Suprapubic skin (tissue), 4 donors: Measurements from ENCODE around the gene RPS2. TPM values are rescaled to one million over a fixed set of nuclear protein-coding genes. Genes with fewer than 3 reads are reported as not detected.
A peak's percentile ranks its signal among the peaks of the same experiment; 100 is the strongest.

Experiments used
- DNase-seq, 2 donors: peaks; one replicate each; pipeline ENCODE4 v3.0.0-alpha.2; 2019; ENCODE audit warnings: low spot score in 2 of 2
- H3K27ac ChIP-seq: fragments of 200-600 bp; sonication (generic); one replicate; pipeline ENCODE4 v1.5.1; 2019
- H3K27me3 ChIP-seq: fragments of 200-600 bp; sonication (generic); one replicate; pipeline ENCODE4 v1.5.1; 2019
- H3K36me3 ChIP-seq: fragments of 200-600 bp; sonication (generic); one replicate; pipeline ENCODE4 v1.5.1; 2019
- H3K4me1 ChIP-seq: fragments of 200-600 bp; sonication (generic); one replicate; pipeline ENCODE4 v1.5.1; 2019
- H3K4me3 ChIP-seq: fragments of 200-600 bp; sonication (generic); one replicate; pipeline ENCODE4 v1.5.1; 2019; ENCODE audit warnings: mild to moderate bottlenecking
- H3K9me3 ChIP-seq: fragments of 200-600 bp; sonication (generic); one replicate; pipeline ENCODE4 v1.5.1; 2019
- CTCF ChIP-seq, 2 donors: fragments of 200-600 bp in 1 of 2; fragments of 450-650 bp in 1 of 2; sonication (generic) in 1 of 2; IDR thresholded peaks; one replicate each; pipeline ENCODE4 v1.5.1; 2016 to 2019; ENCODE audit warnings: antibody characterized with exemption in 2 of 2, mild to moderate bottlenecking in 1 of 2, moderate library complexity in 1 of 2
- EP300 ChIP-seq: sonication (generic); formaldehyde crosslinking; IDR thresholded peaks from one replicate; pipeline ENCODE4 v1.6.1; 2017; ENCODE audit warnings: antibody characterized with exemption
- POLR2A ChIP-seq, 2 donors: fragments of 450-650 bp; IDR thresholded peaks; one replicate each; pipeline ENCODE4 v1.6.1; 2017; ENCODE audit warnings: antibody characterized with exemption in 2 of 2, mild to moderate bottlenecking in 2 of 2, moderate library complexity in 2 of 2
- POLR2AphosphoS5 ChIP-seq, 3 donors: sonication (generic); formaldehyde crosslinking; IDR thresholded peaks; one replicate each; pipeline ENCODE4 v1.6.1; 2017; ENCODE audit warnings: antibody characterized with exemption in 3 of 3
- WGBS: methylation state at CpG from one replicate; pipeline ENCODE4 v1.1.5; 2018; 5-methylcytosine and 5-hydroxymethylcytosine counted together
- total RNA-seq, 4 donors: library from RNA; depleted of rRNA; stranded (reverse); fragments of >200 nt; gene quantifications; one replicate each; pipeline ENCODE4 v1.1.0, GENCODE V29; 2016

Gene RPS2
- total RNA-seq, 4 donors from 2014 or later = 3,268 to 4,213 (median 3,625) TPM

- H3K9me3 ChIP-seq = no peaks in the 10 kb centered on the region
- H3K27ac ChIP-seq = no peak overlapping the region
- 95% methylated on average over 9 of the region's 10 CpGs for WGBS
- no peak overlapping the region for H3K4me3 ChIP-seq
- H3K4me1 ChIP-seq = peaks cover 62% of the 10 kb centered on the region
- TF ChIP-seq POLR2AphosphoS5 (IDR thresholded peaks at IDR 0.05) (no peak), EP300 (no peak), CTCF (IDR thresholded peaks at IDR 0.05) (no peak), POLR2A (IDR thresholded peaks at IDR 0.05) (no peak)
- DNase-seq = no peak
- H3K36me3 ChIP-seq = peaks cover 12% of the 10 kb centered on the region
- peaks cover 28% of the 10 kb centered on the region for H3K27me3 ChIP-seq
Observed at GRCh38 chr16:1987198-1987597, 22.6 kb upstream of the RPS2 start.

- no peak for DNase-seq
- WGBS = 81% methylated on average over 13 of the region's 14 CpGs
- H3K4me1 ChIP-seq = peaks cover 57% of the 10 kb centered on the region
- H3K36me3 ChIP-seq = peaks cover 12% of the 10 kb centered on the region
- TF ChIP-seq POLR2AphosphoS5 (IDR thresholded peaks at IDR 0.05) (no peak), POLR2A (IDR thresholded peaks at IDR 0.05) (no peak), CTCF (IDR thresholded peaks at IDR 0.05) (no peak), EP300 (no peak)
- H3K27me3 ChIP-seq = peaks cover 30% of the 10 kb centered on the region
- no peak overlapping the region for H3K4me3 ChIP-seq
- no peaks in the 10 kb centered on the region for H3K9me3 ChIP-seq
- H3K27ac ChIP-seq = no peak overlapping the region
Observed at GRCh38 chr16:1985466-1986150, 21.0 kb upstream of the RPS2 start.

GRCh38 chr16:1984347-1985225 lies 20.0 kb upstream of the RPS2 start:
- Histone ChIP-seq H3K4me1 (peaks cover 58% of the 10 kb centered on the region), H3K27ac (peak overlapping the region; percentile 74), H3K9me3 (no peaks in the 10 kb centered on the region), H3K4me3 (peak overlapping the region; percentile 74), H3K27me3 (peaks cover 21% of the 10 kb centered on the region), H3K36me3 (peaks cover 12% of the 10 kb centered on the region)
- WGBS = 19% methylated on average over 15 of the region's 58 CpGs
- no peak for TF ChIP-seq EP300
- no peak for DNase-seq

GRCh38 chr16:1983544-1984346 lies 19.1 kb upstream of the RPS2 start, which contains the start of gene GFER:
Gene GFER, plus strand, starts transcription at chr16:1984193. Its CDS starts 26 bp downstream, at chr16:1984219.
- 0% methylated on average over 3 of the region's 109 CpGs for WGBS
- DNase-seq = peak; percentile 89 to 90
- Histone ChIP-seq H3K36me3 (peaks cover 12% of the 10 kb centered on the region), H3K27me3 (peaks cover 19% of the 10 kb centered on the region), H3K4me1 (peaks cover 60% of the 10 kb centered on the region), H3K27ac (peak within 1 kb of the TSS; percentile 74), H3K4me3 (peak within 1 kb of the TSS; percentile 74), H3K9me3 (no peaks in the 10 kb centered on the region)
- TF ChIP-seq POLR2AphosphoS5 (IDR thresholded peaks at IDR 0.05) = peak in 2 of 3 donors; percentile 22 to 64
- TF ChIP-seq CTCF (IDR thresholded peaks at IDR 0.05) = peak in 1 of 2 donors; percentile 7
- no peak for TF ChIP-seq POLR2A (IDR thresholded peaks at IDR 0.05)
- TF ChIP-seq EP300 = no peak

GRCh38 chr16:1982991-1983543 lies 18.4 kb upstream of the RPS2 start:
- 30% methylated on average over 19 of the region's 19 CpGs for WGBS
- Histone ChIP-seq H3K4me3 (peak overlapping the region; percentile 74), H3K4me1 (peaks cover 66% of the 10 kb centered on the region), H3K27ac (peak overlapping the region; percentile 74), H3K9me3 (no peaks in the 10 kb centered on the region), H3K36me3 (peaks cover 17% of the 10 kb centered on the region), H3K27me3 (peaks cover 22% of the 10 kb centered on the region)
- DNase-seq = no peak
- no peak for TF ChIP-seq POLR2A (IDR thresholded peaks at IDR 0.05)
- no peak for TF ChIP-seq EP300
- TF ChIP-seq POLR2AphosphoS5 (IDR thresholded peaks at IDR 0.05) = no peak
- TF ChIP-seq CTCF (IDR thresholded peaks at IDR 0.05) = no peak
